Mesenteric fat pad (tissue), 1 donor: Measurements from ENCODE around the gene CCNF. TPM values are rescaled to one million over a fixed set of nuclear protein-coding genes. Genes with fewer than 3 reads are reported as not detected.
"Not testable (repeated sequence)": the region's sequence is repeated elsewhere in the genome, so short reads cannot be mapped to it uniquely, and the experiment has no call there.

Source experiments
- DNase-seq: peaks from one replicate; pipeline ENCODE4 v3.0.0-alpha.2; 2020; ENCODE audit warnings: low spot score
- total RNA-seq: library from RNA; stranded (reverse); fragmentation: NEBNext Ultra II Directional; extraction: Animal tissue kit (Norgen Biotek cat#: 25700); gene quantifications from one replicate; pipeline ENCODE4 v1.2.1, GENCODE V29; 2021
- donor health status: DM: yes; HTN: yes; CAD: no.

Gene CCNF
- total RNA-seq, 1 donor from 2014 or later = 3.9 TPM

DNA sequence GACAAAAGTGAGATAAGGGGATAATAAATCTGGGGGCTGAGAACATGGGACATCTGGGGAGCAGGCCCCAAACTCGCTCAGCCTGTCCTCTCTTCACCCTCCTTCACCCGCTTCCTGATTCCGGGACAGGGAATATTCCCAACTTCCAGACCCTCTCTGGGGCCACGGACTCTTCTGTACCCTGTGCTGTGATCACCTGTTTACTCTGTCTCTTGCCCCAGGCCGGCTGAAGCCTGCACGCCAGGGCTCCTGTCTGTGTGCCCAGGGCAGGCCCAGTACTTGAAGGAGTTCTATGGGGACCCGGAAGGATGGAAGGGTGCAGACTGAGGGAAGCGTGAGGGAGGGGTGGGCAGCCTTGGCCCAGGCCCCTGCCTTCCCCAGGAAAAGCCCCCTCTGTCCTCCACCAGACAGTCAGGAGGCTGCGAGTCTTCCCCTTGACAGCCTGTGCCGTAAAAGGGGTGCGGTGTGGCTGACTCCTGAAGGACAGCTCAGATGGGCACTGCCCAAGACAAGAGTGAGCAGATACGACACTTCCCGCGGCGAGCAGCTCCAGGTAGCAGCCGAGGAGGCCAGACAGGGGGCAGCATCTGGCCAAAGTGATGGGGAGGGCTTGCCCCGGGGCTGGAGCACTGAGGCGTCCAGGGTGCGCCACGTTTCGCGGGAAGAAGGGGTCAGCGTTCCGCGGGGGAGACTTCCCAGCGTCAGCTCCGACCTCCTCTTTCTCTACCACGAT lies 1.0 kb upstream of the CCNF start:
- DNase-seq = no peak

GRCh38 chr16:2428784-2429033 lies 538 bp upstream of the CCNF start:
- DNase-seq = no peak

DNA sequence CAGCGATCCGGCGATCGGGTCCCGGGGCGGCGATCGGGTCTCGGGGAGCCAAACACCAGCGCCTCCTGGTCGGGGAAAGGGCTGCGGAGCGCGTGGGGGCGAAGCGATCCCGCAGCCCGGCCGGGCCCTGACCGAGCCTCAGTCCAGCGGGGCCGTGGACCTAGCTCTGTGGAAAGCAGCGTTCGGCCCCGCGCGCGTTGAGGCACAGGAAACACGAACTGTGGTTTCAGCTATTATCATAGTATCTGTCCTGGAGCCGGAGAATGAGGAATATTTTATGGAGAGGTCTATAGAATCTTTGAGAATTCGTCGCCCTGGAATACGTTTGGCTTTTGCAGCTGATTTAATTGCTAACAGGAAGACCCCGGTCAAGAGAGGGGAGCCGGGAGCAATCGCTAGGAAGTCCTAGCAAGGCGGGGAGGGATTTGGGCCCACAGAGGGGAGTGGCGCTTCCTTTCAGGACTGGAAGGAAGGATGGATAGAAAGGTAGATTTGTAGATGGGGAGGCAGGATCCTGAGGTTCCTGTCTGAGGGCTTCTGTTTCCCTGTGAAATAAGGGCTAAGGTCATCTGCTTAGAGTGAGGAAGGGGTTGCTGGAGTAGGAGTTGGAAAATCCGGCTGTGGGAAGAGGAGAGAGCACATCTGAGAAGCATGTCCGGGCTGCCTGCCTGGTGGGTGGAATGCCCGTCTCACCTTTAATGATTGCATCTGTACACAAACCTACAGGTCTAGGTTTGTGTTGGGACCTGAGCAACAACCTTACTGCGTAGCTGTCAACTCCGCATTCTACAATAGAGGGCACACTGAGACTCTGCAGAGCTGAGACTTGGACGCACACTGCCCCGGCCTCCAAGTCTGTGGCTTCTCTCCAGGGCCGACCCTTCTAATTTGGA lies 770 bp downstream of the CCNF start:
- no peak for DNase-seq

DNA sequence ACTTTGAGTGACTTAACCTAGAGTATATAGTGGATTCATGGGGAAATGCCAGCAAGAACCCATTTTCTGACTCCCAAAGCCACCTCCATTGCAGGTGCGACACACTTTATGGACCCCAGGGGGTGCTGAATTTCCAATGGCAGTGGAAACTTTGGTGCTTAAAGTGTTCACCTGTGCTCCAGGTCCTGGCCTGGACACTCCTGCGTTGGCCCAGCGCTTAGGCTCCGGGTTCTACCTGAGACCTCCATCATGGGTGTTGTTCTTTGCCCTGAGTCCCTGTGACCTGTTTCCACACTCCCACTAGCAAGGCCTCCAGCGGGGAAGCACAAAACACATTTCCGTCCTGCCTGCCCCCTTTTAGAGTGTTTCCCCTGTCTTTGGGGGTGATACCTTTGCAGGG lies 3.0 kb downstream of the CCNF start:
- DNase-seq = no peak

DNA sequence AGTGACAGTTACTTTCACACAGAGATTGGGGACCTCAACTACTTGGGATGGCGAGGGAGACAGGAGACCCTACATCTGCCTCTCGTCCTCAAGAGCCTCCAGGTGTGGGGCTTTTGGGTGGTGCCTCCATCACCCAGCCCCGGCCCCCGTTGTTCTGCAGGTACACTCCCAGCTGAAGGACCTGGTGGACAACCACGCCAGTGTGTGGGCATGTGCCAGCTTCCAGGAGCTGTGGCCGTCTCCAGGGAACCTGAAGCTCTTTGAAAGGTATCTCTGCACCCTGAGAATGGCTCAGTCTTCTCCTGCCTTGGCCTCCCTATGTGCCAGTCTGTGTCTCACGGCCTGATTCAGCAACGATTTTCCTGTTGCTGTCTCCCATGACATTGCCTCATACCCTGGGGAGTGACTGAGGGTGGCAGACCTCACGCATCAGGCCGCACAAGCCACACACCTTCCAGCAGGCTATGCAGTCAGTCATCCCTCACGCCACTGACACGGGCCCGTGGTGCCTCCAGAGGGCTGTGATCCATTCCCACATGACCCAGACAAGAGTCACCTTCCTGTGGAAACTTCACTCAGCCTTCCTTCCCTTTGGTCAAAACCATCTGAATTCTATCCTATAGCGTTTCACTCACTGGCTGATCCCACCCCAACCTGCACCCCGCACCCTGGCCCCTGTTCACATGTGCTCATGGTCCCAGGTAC lies 3.7 kb downstream of the CCNF start:
- DNase-seq = no peak

DNA sequence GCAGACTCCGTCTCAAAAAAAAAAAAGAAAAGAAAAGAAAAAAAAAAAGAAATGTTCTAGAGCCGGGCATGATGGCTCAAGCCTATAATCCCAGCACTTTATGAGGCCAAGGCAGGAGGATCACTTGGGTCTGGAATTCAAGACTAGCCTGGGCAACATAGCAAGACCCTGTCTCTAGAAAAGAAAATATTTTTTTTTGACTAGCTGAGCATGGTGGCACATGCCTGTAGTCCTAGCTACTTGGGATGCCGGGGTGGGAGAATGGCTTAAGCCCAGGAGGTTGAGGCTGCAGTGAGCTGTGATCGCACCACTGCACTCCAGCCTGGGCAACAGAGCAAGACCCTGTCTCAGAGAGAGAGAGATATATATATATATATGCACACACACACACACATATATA lies 6.0 kb downstream of the CCNF start:
- not testable (repeated sequence) for DNase-seq

DNA sequence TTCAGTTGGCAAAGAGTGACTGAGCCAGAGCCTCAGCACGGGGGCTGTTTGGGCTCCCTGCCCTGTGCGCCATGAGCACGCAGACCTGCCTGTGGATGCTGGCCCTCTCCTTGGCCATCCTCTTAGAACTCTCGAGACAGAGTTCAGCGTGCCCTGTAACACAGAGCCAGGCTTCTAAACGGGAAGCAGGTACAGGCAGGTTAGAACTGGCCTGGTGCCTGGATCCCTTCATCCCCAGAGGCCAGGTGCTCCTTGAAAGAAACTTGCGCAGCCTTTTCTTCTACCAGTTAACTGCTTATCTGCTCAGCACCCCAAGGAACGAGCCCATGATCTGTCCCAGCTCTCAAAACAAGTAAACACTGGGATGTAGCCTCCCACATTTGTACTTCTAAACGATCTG lies 6.9 kb downstream of the CCNF start:
- no peak for DNase-seq

GRCh38 chr16:2437032-2437790 lies 8.0 kb downstream of the CCNF start:
- no peak for DNase-seq

DNA sequence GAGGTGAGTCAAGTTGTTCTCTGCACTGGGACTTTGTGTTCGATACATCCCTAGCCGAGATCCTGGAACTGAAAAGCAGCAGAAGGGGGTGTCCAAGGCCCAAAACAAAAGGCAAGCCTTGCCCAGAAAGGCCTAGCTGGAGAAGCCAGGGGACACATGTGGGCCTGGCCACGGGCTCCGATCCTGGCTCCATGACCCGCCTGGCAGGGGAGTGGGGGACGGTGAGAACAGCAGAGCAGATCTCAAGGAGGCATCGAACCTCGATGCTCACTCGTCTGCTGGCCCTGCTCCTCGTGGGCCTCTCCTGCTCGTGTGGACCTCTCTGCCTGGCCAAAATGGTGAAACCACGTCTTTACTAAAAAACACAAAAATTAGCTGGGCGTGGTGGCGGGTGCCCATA lies 8.9 kb downstream of the CCNF start:
- DNase-seq = no peak

DNA sequence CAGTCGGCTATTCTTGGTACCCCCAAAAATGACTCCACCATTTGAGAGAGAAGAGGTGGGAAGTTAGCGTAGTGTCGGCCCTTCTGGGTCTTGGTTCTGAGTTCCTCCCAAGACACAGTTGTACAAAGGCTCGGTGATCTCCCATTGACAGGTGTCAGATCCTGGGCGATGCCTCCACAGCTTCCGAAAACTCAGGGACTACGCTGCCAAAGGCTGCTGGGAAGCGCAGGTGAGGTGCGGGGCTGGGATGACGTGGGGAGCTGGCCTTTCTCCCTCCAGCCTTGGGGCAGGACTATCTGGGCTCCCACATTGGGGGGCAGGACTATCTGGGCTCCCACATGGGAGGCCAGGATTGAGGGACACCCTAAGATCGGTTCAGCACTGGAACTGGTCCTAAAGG lies 10.4 kb downstream of the CCNF start:
- no peak for DNase-seq

DNA sequence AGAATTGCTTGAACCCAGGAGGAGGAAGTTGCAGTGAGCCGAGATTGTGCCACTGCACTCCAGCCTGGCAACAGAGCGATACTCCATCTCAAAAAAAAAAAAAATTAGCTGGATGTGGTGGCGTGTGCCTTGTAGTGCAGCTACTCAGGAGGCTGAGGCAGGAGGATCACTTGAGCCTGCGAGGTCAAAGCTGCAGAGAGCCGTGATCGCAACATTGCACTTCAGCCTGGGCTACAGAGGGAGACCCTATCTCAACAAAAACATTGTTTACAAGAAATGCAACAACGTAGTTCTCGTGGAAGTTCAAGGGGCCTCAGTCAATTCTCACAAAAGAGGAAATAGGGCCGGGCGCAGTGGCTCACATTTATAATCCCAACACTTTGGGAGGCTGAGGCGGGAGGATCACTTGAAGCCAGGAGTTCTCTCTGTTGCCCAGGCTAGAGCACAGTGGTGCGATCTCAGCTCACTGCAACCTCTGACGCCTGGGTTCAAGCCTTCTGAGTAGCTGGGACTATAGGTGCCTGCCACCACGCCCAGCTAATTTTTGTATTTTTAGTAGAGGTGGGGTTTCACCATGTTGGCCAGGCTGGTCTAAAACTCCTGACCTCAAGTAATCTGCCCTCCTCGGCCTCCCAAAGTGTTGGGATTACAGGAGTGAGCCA lies 12.0 kb downstream of the CCNF start:
- DNase-seq = not testable (repeated sequence)

DNA sequence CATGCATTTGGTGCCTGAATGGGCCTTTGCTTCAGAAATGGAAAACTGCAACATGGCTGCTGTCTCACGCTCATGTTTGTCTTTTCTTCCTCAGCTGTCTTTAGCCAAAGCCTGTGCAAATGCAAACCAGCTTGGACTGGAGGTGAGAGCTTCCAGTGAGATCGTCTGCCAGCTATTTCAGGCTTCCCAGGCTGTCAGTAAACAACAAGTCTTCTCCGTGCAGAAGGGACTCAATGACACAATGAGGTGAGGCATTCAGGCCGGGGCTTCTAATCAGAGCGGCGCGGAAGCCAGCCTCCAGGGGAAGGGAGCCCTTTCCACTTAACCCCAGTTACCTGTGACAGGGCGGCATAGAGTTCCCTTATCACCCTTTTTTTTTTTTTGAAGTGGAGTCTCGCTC lies 14.3 kb downstream of the CCNF start:
- DNase-seq = no peak

GRCh38 chr16:2447920-2448583 lies 18.8 kb downstream of the CCNF start:
- DNase-seq = no peak

- no peak for DNase-seq
Measured at GRCh38 chr16:2449118-2449517, 19.9 kb downstream of the CCNF start.

DNA sequence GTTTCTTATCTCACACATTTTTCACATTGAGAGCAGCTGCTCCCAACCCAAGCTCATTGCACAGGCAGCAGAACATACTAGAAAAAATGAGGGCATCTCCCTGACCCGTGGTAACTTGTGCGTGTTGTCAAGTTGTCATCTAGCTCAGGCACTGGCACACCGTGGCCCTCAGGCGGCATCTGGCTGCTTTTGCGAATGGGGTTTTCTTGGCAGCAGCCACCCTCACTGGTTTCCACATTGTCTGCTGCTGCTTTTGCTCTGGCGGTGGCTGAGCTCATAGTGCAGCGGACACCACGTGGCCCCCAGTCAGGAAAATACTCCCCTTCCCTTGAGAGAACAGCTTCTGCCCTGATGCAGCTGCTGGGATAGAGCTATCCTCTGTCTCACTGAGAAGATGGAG lies 21.3 kb downstream of the CCNF start:
- DNase-seq = no peak

DNA sequence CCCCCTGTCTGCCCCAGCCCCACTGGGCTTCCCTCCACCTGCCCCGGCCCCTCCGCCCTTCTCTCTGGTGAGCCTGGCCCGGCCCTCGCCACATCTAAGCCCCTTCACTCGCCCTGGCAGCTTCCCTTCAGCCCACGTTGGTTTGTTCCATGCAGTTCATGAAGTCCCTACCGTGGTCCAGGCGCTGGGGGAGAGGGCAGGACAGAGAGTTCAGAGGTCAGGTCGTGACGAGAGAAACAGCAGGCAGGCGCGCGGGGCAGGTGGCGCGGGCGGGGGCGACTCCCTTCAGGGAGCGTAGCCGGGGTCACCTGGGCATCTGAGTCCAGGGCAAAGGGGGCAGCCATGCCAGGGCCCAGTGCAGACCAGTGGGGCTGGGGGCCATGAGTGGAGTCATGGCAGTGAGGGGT lies 21.7 kb downstream of the CCNF start:
- no peak for DNase-seq

DNA sequence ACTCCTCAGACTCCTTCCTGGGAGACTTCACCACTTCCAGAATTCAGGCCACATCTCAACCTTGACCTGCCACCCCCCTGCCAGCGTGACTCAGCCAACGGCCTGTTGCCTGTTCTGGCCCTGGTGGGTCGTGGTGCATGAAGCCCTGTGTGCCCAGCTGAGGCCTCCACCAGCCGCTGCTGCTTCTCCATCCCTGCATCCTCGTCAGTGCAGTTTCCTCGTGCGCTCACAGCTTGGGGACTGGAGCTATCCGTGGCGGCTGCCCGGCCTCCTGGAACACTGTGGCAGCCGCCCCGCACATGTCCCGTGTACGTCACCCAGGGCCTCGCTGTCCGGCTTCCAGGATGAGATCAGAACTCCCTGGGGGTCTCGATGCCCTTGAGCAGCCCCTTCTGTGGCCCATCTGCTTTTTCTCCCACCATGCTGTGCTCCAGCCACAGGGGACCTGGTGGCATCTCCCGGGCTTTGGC lies 22.6 kb downstream of the CCNF start:
- DNase-seq = no peak

GRCh38 chr16:2452650-2453049 lies 23.4 kb downstream of the CCNF start:
- no peak for DNase-seq

DNA sequence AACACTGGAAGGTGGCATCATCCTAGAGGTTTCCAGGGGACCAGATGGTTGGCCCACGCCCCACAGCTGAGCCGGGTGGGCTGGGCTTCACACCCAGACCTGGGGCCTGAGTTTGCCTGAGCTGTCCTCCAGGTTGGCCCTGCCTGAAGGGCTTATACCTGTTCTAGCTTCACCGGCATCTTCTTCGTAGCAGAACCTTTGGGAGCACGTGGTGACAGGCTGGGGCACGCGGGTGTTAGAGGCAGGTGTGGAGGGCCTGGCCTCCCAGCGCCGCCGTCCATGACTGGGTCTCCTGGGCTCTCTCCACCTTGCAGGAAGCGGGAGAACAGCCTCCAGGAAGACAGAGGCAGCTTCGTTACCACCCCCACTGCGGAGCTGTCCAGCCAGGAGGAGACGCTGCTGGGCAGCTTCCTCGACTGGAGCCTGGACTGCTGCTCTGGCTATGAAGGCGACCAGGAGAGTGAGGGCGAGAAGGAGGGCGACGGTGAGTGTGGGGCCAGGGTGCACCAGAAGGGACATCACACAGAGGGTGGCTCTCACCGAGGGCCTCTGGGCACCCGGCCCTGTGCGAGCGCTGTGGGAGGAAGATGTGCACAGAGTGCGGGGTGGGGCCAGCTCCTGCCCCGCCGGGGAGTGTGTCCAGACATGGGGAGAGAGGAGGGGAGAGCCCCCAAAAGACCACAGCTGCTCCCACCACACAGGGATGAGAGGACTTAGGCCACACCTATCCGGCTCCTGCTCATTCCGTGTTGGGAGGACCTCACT lies 26.0 kb downstream of the CCNF start:
- DNase-seq = no peak
